Spleen (tissue), 7 donors: ENCODE data around the gene IGSF21.

ENCODE experiments used
- POLR2A ChIP-seq, 3 donors: fragments of 450-650 bp; IDR thresholded peaks; one replicate each; pipeline ENCODE4 v1.5.1; 2017; ENCODE audit warnings: antibody characterized with exemption in 3 of 3, mild to moderate bottlenecking in 1 of 3
- POLR2AphosphoS5 ChIP-seq, 3 donors: sonication (generic); formaldehyde crosslinking; IDR thresholded peaks; one replicate each; pipeline ENCODE4 v1.5.1; 2017; ENCODE audit warnings: antibody characterized with exemption in 3 of 3
- TF ChIP-seq, protein P1 (sequence below), 11 experiments: fragments of 200-600 bp in 7 of 11; fragments of 450-650 bp in 4 of 11; sonication (generic) in 4 of 11; IDR thresholded peaks in 8 of 11; conservative IDR thresholded peaks in 3 of 11; 1 replicate in 7 of 11; 2 replicates in 4 of 11; pipeline versions ENCODE4 v1.4.0 to v1.8.0; 2016 to 2021; ENCODE audit warnings: antibody characterized with exemption in 11 of 11, inconsistent platforms in 4 of 11, mild to moderate bottlenecking in 1 of 11
- donor health status: DM: no; HTN: no; CAD: no; lungs with moderate emphysema.
- donor health status: DM: no; HTN: no; CAD: no.
- donor health status: DM: no; HTN: no; CAD: no.

DNA sequence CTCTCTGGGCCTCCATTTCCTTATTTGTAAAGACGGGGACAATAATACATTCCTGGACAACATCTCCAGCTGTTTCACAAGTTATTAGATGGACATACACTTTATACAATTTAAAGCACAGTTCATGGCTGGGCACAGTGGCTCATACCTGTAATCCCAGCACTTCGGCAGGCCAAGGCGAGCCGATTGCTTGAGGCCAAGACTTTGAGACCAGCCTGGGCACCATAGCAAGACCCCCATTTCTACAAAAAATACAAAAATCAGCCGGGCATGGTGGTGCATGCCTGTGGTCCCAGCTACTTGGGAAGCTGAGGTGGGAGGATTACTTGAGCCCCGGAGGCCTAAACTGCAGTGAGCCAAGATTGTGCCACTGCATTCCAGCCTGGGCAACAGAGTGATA, 34.1 kb downstream of the IGSF21 start:
- TF ChIP-seq, protein P1, sequence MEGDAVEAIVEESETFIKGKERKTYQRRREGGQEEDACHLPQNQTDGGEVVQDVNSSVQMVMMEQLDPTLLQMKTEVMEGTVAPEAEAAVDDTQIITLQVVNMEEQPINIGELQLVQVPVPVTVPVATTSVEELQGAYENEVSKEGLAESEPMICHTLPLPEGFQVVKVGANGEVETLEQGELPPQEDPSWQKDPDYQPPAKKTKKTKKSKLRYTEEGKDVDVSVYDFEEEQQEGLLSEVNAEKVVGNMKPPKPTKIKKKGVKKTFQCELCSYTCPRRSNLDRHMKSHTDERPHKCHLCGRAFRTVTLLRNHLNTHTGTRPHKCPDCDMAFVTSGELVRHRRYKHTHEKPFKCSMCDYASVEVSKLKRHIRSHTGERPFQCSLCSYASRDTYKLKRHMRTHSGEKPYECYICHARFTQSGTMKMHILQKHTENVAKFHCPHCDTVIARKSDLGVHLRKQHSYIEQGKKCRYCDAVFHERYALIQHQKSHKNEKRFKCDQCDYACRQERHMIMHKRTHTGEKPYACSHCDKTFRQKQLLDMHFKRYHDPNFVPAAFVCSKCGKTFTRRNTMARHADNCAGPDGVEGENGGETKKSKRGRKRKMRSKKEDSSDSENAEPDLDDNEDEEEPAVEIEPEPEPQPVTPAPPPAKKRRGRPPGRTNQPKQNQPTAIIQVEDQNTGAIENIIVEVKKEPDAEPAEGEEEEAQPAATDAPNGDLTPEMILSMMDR (IDR thresholded peaks at IDR 0.05 in 8 of 11, conservative IDR thresholded peaks at IDR 0.05 in 3 of 11) = no peak
- TF ChIP-seq POLR2A (IDR thresholded peaks at IDR 0.05) (no peak), POLR2AphosphoS5 (IDR thresholded peaks at IDR 0.05) (no peak)
